Neural cell (in vitro differentiated cells): ENCODE results near the gene LPAR1. TPM values are rescaled to one million over a fixed set of nuclear protein-coding genes. Genes with fewer than 3 reads are reported as not detected.

ENCODE experiments used
- H2AFZ ChIP-seq: fragments of 200-600, 300-800 bp; sonication (generic), shearing (Covaris generic); 2 replicates; pipeline ENCODE4 v1.6.0; 2014; ENCODE audit warnings: low read depth, mild to moderate bottlenecking, antibody characterized with exemption, low read length, moderate library complexity
- H3F3A ChIP-seq: fragments of 200-600 bp; shearing (Covaris generic); 2 replicates; pipeline ENCODE4 v1.6.1; 2016; ENCODE audit warnings: mild to moderate bottlenecking, moderate library complexity, mixed read lengths, antibody characterized with exemption, low read length; ENCODE audit not compliant: insufficient read depth, poor library complexity, severe bottlenecking
- H3K27ac ChIP-seq: fragments of 200-600, 300-800 bp; sonication (generic), shearing (Covaris generic); 2 replicates; pipeline ENCODE4 v1.5.1; 2014; ENCODE audit warnings: mild to moderate bottlenecking, low read length, moderate library complexity
- H3K27me3 ChIP-seq: fragments of 300-800, 200-600 bp; sonication (generic), shearing (Covaris generic); 2 replicates; pipeline ENCODE4 v1.6.0; 2014; ENCODE audit warnings: mild to moderate bottlenecking, low read depth, low read length, moderate library complexity; ENCODE audit not compliant: insufficient read depth
- H3K36me3 ChIP-seq: fragments of 300-800, 200-600 bp; sonication (generic), shearing (Covaris generic); 2 replicates; pipeline ENCODE4 v1.5.1; 2014; ENCODE audit warnings: mild to moderate bottlenecking, antibody characterized with exemption, low read length, moderate library complexity; ENCODE audit not compliant: insufficient read depth
- H3K4me2 ChIP-seq: fragments of 300-800, 200-600 bp; sonication (generic), shearing (Covaris generic); 2 replicates; pipeline ENCODE4 v1.6.0; 2014; ENCODE audit warnings: mild to moderate bottlenecking, low read length
- H3K4me3 ChIP-seq: fragments of 300-800, 200-600 bp; sonication (generic), shearing (Covaris generic); 2 replicates; pipeline ENCODE4 v1.5.1; 2014; ENCODE audit warnings: mild to moderate bottlenecking, low read length, moderate library complexity
- H3K79me2 ChIP-seq: fragments of 200-600 bp; shearing (Covaris generic); replicated peaks from 2 replicates; pipeline ENCODE4 v1.6.0; 2014; ENCODE audit warnings: mild to moderate bottlenecking, low read length, moderate library complexity; ENCODE audit not compliant: insufficient read depth
- H3K9ac ChIP-seq: fragments of 300-800, 200-600 bp; sonication (generic), shearing (Covaris generic); 2 replicates; pipeline ENCODE4 v1.6.1; 2016; ENCODE audit warnings: mild to moderate bottlenecking, low read length, mixed read lengths
- H3K9me2 ChIP-seq: fragments of 200-600 bp; shearing (Covaris generic); 2 replicates; pipeline ENCODE4 v1.6.1; 2016; ENCODE audit warnings: mild to moderate bottlenecking, low read length, mixed read lengths; ENCODE audit not compliant: insufficient read depth
- H3K9me3 ChIP-seq: fragments of 200-600, 300-800 bp; sonication (generic), shearing (Covaris generic); 2 replicates; pipeline ENCODE4 v1.6.1; 2016; ENCODE audit warnings: mild to moderate bottlenecking, mixed run types, low read length, moderate library complexity, mixed read lengths
- H4K20me1 ChIP-seq: fragments of 200-600 bp; shearing (Covaris generic); 2 replicates; pipeline ENCODE4 v1.6.1; 2016; ENCODE audit warnings: mild to moderate bottlenecking, mixed run types; ENCODE audit not compliant: insufficient read depth
- CTCF ChIP-seq: fragments of 450-650 bp; IDR thresholded peaks from 2 replicates; pipeline ENCODE4 v1.5.1; 2014; ENCODE audit warnings: antibody characterized with exemption, mild to moderate bottlenecking, moderate library complexity; ENCODE audit not compliant: poor library complexity, severe bottlenecking
- EP300 ChIP-seq: fragments of 450-650 bp; conservative IDR thresholded peaks from 2 replicates; pipeline ENCODE4 v1.6.1; 2014; ENCODE audit warnings: antibody characterized with exemption, mild to moderate bottlenecking, moderate library complexity; ENCODE audit not compliant: poor library complexity, severe bottlenecking
- EZH2 ChIP-seq: fragments of 200-600, 300-800 bp; shearing (Covaris generic), sonication (generic); IDR thresholded peaks from 2 replicates; pipeline ENCODE4 v1.6.1; 2014; ENCODE audit warnings: antibody characterized with exemption, low read length, borderline replicate concordance, mild to moderate bottlenecking; ENCODE audit not compliant: insufficient read depth, poor library complexity, severe bottlenecking
- MXI1 ChIP-seq: fragments of 450-650 bp; conservative IDR thresholded peaks from 2 replicates; pipeline ENCODE4 v1.6.1; 2014; ENCODE audit warnings: antibody characterized with exemption, mild to moderate bottlenecking; ENCODE audit not compliant: poor library complexity, severe bottlenecking
- POLR2AphosphoS5 ChIP-seq: IDR thresholded peaks from 2 replicates; pipeline ENCODE4 v1.6.1; 2012
- RAD21 ChIP-seq: fragments of 450-650 bp; conservative IDR thresholded peaks from 2 replicates; pipeline ENCODE4 v1.6.1; 2014; ENCODE audit warnings: antibody characterized with exemption, mild to moderate bottlenecking, moderate library complexity
- SMC3 ChIP-seq: fragments of 450-650 bp; conservative IDR thresholded peaks from 2 replicates; pipeline ENCODE4 v1.6.1; 2014; ENCODE audit warnings: antibody characterized with exemption, mild to moderate bottlenecking, moderate library complexity; ENCODE audit not compliant: poor library complexity
- TAF1 ChIP-seq: IDR thresholded peaks from 2 replicates; pipeline ENCODE4 v1.6.1; 2012; ENCODE audit warnings: low read depth
- polyA plus RNA-seq: library from polyadenylated mRNA; depleted of rRNA; stranded (reverse); fragments of >200 nt; gene quantifications from 2 replicates; pipeline ENCODE4 v1.2.3, GENCODE V29; 2014
- TF ChIP-seq, protein P1 (sequence below): IDR thresholded peaks from 2 replicates; pipeline ENCODE4 v1.6.1; 2012; ENCODE audit warnings: borderline replicate concordance

Gene LPAR1
- polyA plus RNA-seq, 1 donor from 2014 or later, result 0.54 TPM

- H3K27me3 ChIP-seq, result no peaks in the 10 kb centered on the region
- no peak overlapping the region for H3K9ac ChIP-seq
- no peaks in the 10 kb centered on the region for H3K9me3 ChIP-seq
- H3K4me3 ChIP-seq, result no peak overlapping the region
- H4K20me1 ChIP-seq, result no peaks in the 10 kb centered on the region
- no peak overlapping the region for H3K4me2 ChIP-seq
- H3K27ac ChIP-seq, result no peak overlapping the region
- H3K9me2 ChIP-seq, result no peaks in the 10 kb centered on the region
- no peak overlapping the region for H2AFZ ChIP-seq
- H3K36me3 ChIP-seq, result no peaks in the 10 kb centered on the region
- TF ChIP-seq EP300, result no peak
- TF ChIP-seq POLR2AphosphoS5, result no peak
- no peak for TF ChIP-seq CTCF
- no peak for TF ChIP-seq SMC3
- no peak for TF ChIP-seq MXI1
- TF ChIP-seq, protein P1, sequence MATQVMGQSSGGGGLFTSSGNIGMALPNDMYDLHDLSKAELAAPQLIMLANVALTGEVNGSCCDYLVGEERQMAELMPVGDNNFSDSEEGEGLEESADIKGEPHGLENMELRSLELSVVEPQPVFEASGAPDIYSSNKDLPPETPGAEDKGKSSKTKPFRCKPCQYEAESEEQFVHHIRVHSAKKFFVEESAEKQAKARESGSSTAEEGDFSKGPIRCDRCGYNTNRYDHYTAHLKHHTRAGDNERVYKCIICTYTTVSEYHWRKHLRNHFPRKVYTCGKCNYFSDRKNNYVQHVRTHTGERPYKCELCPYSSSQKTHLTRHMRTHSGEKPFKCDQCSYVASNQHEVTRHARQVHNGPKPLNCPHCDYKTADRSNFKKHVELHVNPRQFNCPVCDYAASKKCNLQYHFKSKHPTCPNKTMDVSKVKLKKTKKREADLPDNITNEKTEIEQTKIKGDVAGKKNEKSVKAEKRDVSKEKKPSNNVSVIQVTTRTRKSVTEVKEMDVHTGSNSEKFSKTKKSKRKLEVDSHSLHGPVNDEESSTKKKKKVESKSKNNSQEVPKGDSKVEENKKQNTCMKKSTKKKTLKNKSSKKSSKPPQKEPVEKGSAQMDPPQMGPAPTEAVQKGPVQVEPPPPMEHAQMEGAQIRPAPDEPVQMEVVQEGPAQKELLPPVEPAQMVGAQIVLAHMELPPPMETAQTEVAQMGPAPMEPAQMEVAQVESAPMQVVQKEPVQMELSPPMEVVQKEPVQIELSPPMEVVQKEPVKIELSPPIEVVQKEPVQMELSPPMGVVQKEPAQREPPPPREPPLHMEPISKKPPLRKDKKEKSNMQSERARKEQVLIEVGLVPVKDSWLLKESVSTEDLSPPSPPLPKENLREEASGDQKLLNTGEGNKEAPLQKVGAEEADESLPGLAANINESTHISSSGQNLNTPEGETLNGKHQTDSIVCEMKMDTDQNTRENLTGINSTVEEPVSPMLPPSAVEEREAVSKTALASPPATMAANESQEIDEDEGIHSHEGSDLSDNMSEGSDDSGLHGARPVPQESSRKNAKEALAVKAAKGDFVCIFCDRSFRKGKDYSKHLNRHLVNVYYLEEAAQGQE, result no peak
- TF ChIP-seq EZH2, result no peak
- no peak for TF ChIP-seq TAF1
- TF ChIP-seq RAD21, result no peak
- no peaks in the 10 kb centered on the region for H3F3A ChIP-seq
- no peaks in the 10 kb centered on the region for H3K79me2 ChIP-seq
Observed at GRCh38 chr9:111020594-111020993, 17.7 kb downstream of the LPAR1 start.

GRCh38 chr9:111016426-111017045, 21.7 kb downstream of the LPAR1 start:
- H3K9ac ChIP-seq, result no peak overlapping the region
- H3K79me2 ChIP-seq, result no peaks in the 10 kb centered on the region
- H3K9me3 ChIP-seq, result no peaks in the 10 kb centered on the region
- H4K20me1 ChIP-seq, result no peaks in the 10 kb centered on the region
- no peak overlapping the region for H3K27ac ChIP-seq
- no peaks in the 10 kb centered on the region for H3K36me3 ChIP-seq
- H3K4me2 ChIP-seq, result no peak overlapping the region
- H3K4me3 ChIP-seq, result no peak overlapping the region
- H3F3A ChIP-seq, result no peaks in the 10 kb centered on the region
- H3K27me3 ChIP-seq, result no peaks in the 10 kb centered on the region
- TF ChIP-seq, protein P1, result no peak
- TF ChIP-seq TAF1 (no peak), SMC3 (no peak), RAD21 (no peak), EP300 (no peak), POLR2AphosphoS5 (no peak), MXI1 (no peak), EZH2 (no peak), CTCF (no peak)
- H3K9me2 ChIP-seq, result no peaks in the 10 kb centered on the region
- no peak overlapping the region for H2AFZ ChIP-seq
